Endodermal cell (in vitro differentiated cells): ENCODE data around the gene XIAP. TPM values are rescaled to one million over a fixed set of nuclear protein-coding genes. Genes with fewer than 3 reads are reported as not detected.

Source experiments
- DNase-seq: peaks from one replicate; pipeline ENCODE4 v3.0.0-alpha.2; 2017
- H3K27ac ChIP-seq: 2 replicates; pipeline ENCODE4 v1.5.1; 2013; ENCODE audit warnings: mild to moderate bottlenecking, low read depth, low read length, moderate library complexity
- H3K27me3 ChIP-seq: 2 replicates; pipeline ENCODE4 v1.6.1; 2013; ENCODE audit warnings: mild to moderate bottlenecking, low read length, moderate library complexity; ENCODE audit not compliant: insufficient read depth, control insufficient read depth, poor library complexity, severe bottlenecking
- H3K36me3 ChIP-seq: 2 replicates; pipeline ENCODE4 v1.7.0; 2013; ENCODE audit warnings: mild to moderate bottlenecking, low read length, moderate library complexity; ENCODE audit not compliant: control insufficient read depth, insufficient read depth
- H3K4me1 ChIP-seq: one replicate; pipeline ENCODE4 v1.7.0; 2013; ENCODE audit warnings: low read length; ENCODE audit not compliant: control insufficient read depth, insufficient read depth
- H3K4me3 ChIP-seq: 2 replicates; pipeline ENCODE4 v1.5.1; 2013; ENCODE audit warnings: mild to moderate bottlenecking, low read length, moderate library complexity
- H3K9ac ChIP-seq: 2 replicates; pipeline ENCODE4 v1.6.1; 2013; ENCODE audit warnings: mild to moderate bottlenecking, low read length, moderate library complexity; ENCODE audit not compliant: poor library complexity, severe bottlenecking; ENCODE audit errors: extremely low read depth
- H3K9me3 ChIP-seq: 2 replicates; pipeline ENCODE4 v1.6.1; 2013; ENCODE audit warnings: mild to moderate bottlenecking, low read length, moderate library complexity; ENCODE audit not compliant: control insufficient read depth
- H3K27ac Mint-ChIP-seq: 2 replicates; pipeline ENCODE4 v1.8.0; 2020; ENCODE audit warnings: mixed read lengths
- H3K27me3 Mint-ChIP-seq: 2 replicates; pipeline ENCODE4 v1.8.0; 2021; ENCODE audit warnings: mild to moderate bottlenecking, mixed read lengths; ENCODE audit not compliant: insufficient read depth
- H3K36me3 Mint-ChIP-seq: 2 replicates; pipeline ENCODE4 v1.8.0; 2020; ENCODE audit warnings: low read depth, mixed read lengths
- H3K4me1 Mint-ChIP-seq: 2 replicates; pipeline ENCODE4 v1.8.0; 2020; ENCODE audit warnings: mixed read lengths
- H3K4me3 Mint-ChIP-seq: 2 replicates; pipeline ENCODE4 v1.8.0; 2020; ENCODE audit warnings: mild to moderate bottlenecking, moderate library complexity, mixed read lengths
- H3K9me3 Mint-ChIP-seq: 2 replicates; pipeline ENCODE4 v1.8.0; 2020; ENCODE audit warnings: mild to moderate bottlenecking, mixed read lengths
- CTCF ChIP-seq: fragments of 200-600 bp; sonication (generic); conservative IDR thresholded peaks from 2 replicates; pipeline ENCODE4 v1.5.0; 2021; ENCODE audit warnings: antibody characterized with exemption, mild to moderate bottlenecking
- WGBS, 2 experiments: methylation state at CpG; one replicate each; pipeline versions ENCODE4 v1.1.5 to v1.1.7; 2013; ENCODE audit warnings: missing lambda C conversion rate in 2 of 2, mixed read lengths in 1 of 2; ENCODE audit not compliant: insufficient coverage in 1 of 2, insufficient read length in 1 of 2; 5-methylcytosine and 5-hydroxymethylcytosine counted together
- total RNA-seq, 2 donors: library from RNA; stranded (reverse); fragmentation: NEBNext Ultra II Directional in 1 of 2; extraction: Animal tissue kit (Norgen Biotek cat#: 25700) in 1 of 2; gene quantifications; 2 replicates in 1 of 2; 3 replicates in 1 of 2; pipeline ENCODE4 v1.2.1, GENCODE V29; 2021

XIAP gene
- total RNA-seq, 2 donors from 2014 or later, result 59.1 to 59.8 TPM

GRCh38 chrX:123876177-123876576, 16.3 kb downstream of the XIAP start:
- WGBS, 2 experiments, result 100% methylated on average over 1 to 2 of the region's 2 CpGs
- Mint-ChIP-seq H3K27ac (no peak overlapping the region), H3K9me3 (peaks cover 48% of the 10 kb centered on the region), H3K27me3 (no peaks in the 10 kb centered on the region), H3K4me3 (no peak overlapping the region), H3K4me1 (no peaks in the 10 kb centered on the region), H3K36me3 (peaks cover 18% of the 10 kb centered on the region)
- no peak for TF ChIP-seq CTCF
- Histone ChIP-seq H3K27me3 (no peaks in the 10 kb centered on the region), H3K4me3 (no peak overlapping the region), H3K36me3 (peaks cover 4% of the 10 kb centered on the region), H3K9me3 (no peaks in the 10 kb centered on the region), H3K9ac (no peak overlapping the region), H3K27ac (no peak overlapping the region), H3K4me1 (no peaks in the 10 kb centered on the region)
- DNase-seq, result no peak

- Mint-ChIP-seq H3K4me1 (no peaks in the 10 kb centered on the region), H3K36me3 (peaks cover 18% of the 10 kb centered on the region), H3K4me3 (no peak overlapping the region), H3K27me3 (no peaks in the 10 kb centered on the region), H3K27ac (no peak overlapping the region), H3K9me3 (peaks cover 44% of the 10 kb centered on the region)
- Histone ChIP-seq H3K9ac (no peak overlapping the region), H3K27ac (no peak overlapping the region), H3K27me3 (no peaks in the 10 kb centered on the region), H3K9me3 (no peaks in the 10 kb centered on the region), H3K36me3 (peaks cover 8% of the 10 kb centered on the region), H3K4me1 (no peaks in the 10 kb centered on the region), H3K4me3 (no peak overlapping the region)
- TF ChIP-seq CTCF, result no peak
- no peak for DNase-seq
- WGBS, 2 experiments, result 92% methylated on average over 1 of the region's 2 CpGs; no CpG with 5 or more reads in 1 of the 2 experiments
These were observed 17.0 kb downstream of the XIAP start for GRCh38 chrX:123876844-123877243.

- Mint-ChIP-seq H3K9me3 (peaks cover 34% of the 10 kb centered on the region), H3K27me3 (no peaks in the 10 kb centered on the region), H3K36me3 (peaks cover 13% of the 10 kb centered on the region), H3K4me1 (no peaks in the 10 kb centered on the region), H3K4me3 (no peak overlapping the region), H3K27ac (no peak overlapping the region)
- H3K9ac ChIP-seq, result no peak overlapping the region
- H3K36me3 ChIP-seq, result peaks cover 8% of the 10 kb centered on the region
- H3K27ac ChIP-seq, result no peak overlapping the region
- no peak overlapping the region for H3K4me3 ChIP-seq
- 80% methylated on average over 1 of the region's 2 CpGs; no CpG with 5 or more reads in 1 of the 2 experiments for WGBS, 2 experiments
- no peaks in the 10 kb centered on the region for H3K9me3 ChIP-seq
- DNase-seq, result no peak
- H3K27me3 ChIP-seq, result no peaks in the 10 kb centered on the region
- TF ChIP-seq CTCF, result no peak
- no peaks in the 10 kb centered on the region for H3K4me1 ChIP-seq
These were observed 18.4 kb downstream of the XIAP start for GRCh38 chrX:123878252-123878721.
